Measurements from ENCODE around the gene APEX2. TPM values are rescaled to one million over a fixed set of nuclear protein-coding genes. Genes with fewer than 3 reads are reported as not detected.

Gene APEX2
- total RNA-seq (2022; extraction: Qiagen RNA extraction; ENCODE audit: low read depth) = 31.8 to 38.4 TPM (median 33.5 TPM) in 5 replicates

DNA sequence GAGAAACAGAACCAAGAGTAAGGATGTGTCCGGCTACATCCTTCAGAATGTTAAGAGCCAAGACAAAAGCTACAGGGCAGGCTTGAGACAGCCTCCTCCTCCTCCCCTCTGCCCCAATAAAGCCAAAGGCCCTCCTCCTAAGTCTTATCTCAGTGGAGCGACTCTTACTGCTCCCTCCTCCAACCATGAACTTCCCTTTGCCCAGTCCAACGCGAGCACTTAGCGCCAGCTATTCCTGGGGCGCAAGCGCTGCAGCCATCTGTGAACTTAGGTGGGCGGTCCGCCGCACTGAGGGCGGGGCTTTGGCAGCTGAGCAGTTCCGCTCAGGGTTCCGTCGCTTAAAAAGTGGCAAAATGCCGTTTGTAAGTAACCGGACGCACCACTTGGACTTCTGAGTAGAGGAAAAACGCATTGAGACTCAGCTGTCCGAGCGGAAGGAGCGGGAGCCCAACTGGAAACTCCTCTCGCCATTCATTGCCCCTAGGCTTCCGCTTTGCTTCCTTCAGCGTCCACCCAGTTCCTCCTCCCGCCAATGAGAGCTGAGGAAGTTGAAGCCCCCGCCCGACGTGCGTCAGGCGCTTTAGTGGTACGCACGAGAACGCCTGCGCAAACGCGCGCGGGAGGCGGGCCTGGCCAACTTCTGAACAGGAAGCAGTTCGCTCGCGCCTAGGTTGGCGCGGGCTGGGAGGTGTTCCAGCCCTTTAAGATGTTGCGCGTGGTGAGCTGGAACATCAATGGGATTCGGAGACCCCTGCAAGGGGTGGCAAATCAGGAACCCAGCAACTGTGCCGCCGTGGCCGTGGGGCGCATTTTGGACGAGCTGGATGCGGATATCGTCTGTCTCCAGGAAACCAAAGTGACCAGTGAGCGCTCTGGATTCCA is at the start of gene APEX2:
APEX2 (plus strand) TSS at position 647 of the 882 bp plus-strand sequence; CDS start at position 707, 60 bp downstream.

DNA sequence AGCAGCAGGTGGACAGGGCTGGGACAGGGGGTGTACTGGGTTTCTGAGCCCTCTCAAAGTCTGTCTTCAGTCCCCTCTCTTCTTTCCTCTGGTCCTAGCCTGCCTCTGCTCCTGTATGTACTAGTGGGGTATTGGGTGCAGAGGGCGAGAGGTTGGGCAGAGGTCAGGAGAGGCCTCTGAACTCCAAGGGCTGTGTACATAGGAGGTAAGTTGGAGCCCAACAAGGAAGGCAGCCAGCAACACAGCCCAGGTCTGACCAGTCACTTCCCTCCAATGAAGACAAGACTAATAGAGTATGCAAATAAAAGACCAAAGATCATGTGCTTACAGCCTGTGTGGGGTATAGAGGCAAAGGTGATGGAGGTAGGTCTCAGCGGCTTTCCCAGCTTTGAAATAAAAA is 6.1 kb upstream of the APEX2 start, which contains the start of gene PFKFB1:
PFKFB1 (minus strand) TSS at position 90 of the 400 bp plus-strand sequence. CDS start 181 bp downstream, outside the sequence.

DNA sequence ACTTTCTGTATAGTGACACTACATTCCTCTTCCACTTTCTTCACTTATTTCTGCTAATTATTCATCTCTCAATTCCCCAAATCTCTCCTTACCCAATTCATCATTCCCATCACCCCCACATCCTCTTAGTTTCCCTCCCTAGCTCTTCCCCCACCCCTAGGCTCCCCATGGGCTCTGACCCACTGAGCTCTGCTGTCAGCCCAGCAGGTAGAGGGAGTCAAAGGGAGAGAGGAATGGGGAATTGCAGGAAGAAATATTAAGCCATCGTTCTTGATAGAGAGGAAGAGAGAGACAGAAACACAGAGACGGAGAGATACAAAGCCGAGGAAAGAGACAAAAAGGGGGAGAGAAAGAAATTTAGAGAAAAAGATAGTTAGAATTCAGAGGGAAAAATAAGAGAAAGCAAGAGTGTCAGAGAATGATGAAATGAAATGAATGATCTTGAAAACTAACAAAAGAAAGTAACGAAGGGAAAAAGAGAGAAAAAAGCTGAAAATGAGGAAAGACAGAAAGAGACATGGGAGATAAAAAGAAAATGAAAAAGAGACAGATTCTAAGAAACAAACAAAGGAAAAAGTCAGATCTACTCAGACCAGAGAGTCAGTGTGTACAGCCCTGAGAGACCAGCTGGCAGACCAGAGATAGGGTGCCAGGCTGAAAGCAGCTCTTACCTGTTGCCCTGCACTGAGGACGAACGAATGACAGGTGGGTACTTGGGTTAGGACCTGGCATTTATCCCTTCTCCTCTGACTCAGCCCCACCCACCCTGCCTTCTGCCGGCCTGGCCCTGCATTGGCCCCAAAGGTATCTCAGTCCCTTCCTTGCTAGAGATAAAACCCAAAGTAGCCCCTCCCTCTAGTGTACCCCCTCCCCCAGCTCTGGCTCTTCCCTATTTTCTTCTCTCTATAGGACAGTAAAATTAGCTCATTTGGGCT is 30.4 kb downstream of the APEX2 start, which contains the start of gene ALAS2:
ALAS2 (minus strand) TSS at position 707 of the 935 bp plus-strand sequence. CDS start 4,977 bp downstream, outside the sequence.

Other genes with a start within 250 kb of the APEX2 start
- gene ITIH6, start 202.1 kb upstream of the APEX2 start, total RNA-seq (2022; extraction: Qiagen RNA extraction; ENCODE audit: low read depth) = not detected in 5 replicates
- 72.5 to 90.7 TPM (median 81.1 TPM) in 5 replicates for gene MAGED2, start 192.6 kb upstream of the APEX2 start, total RNA-seq (2022; extraction: Qiagen RNA extraction; ENCODE audit: low read depth)
- gene TRO, start 79.5 kb upstream of the APEX2 start, total RNA-seq (2022; extraction: Qiagen RNA extraction; ENCODE audit: low read depth) = 0.47 to 0.88 TPM (median 0.64 TPM) in 5 replicates
- gene PFKFB1, start 6.2 kb upstream of the APEX2 start, total RNA-seq (2022; extraction: Qiagen RNA extraction; ENCODE audit: low read depth) = 0.06 to 0.11 TPM (median 0.09 TPM) in 3 of 5 replicates, not detected in the others
- not detected in 5 replicates for gene ALAS2, start 30.6 kb downstream of the APEX2 start, total RNA-seq (2022; extraction: Qiagen RNA extraction; ENCODE audit: low read depth)
- gene PAGE2B, start 74.7 kb downstream of the APEX2 start, total RNA-seq (2022; extraction: Qiagen RNA extraction; ENCODE audit: low read depth) = not detected in 5 replicates
- not detected in 5 replicates for gene PAGE2, start 88.7 kb downstream of the APEX2 start, total RNA-seq (2022; extraction: Qiagen RNA extraction; ENCODE audit: low read depth)
- not detected in 5 replicates for gene PAGE5, start 220.0 kb downstream of the APEX2 start, total RNA-seq (2022; extraction: Qiagen RNA extraction; ENCODE audit: low read depth)